DOHH2 (cell line): ENCODE results near the gene DCUN1D5.

ENCODE experiments used
- CTCF ChIP-seq: fragments of 200-600 bp; sonication (generic); IDR thresholded peaks from one replicate; pipeline ENCODE4 v1.5.1; 2014; ENCODE audit warnings: antibody characterized with exemption, mild to moderate bottlenecking, low read depth, low read length; ENCODE audit not compliant: poor library complexity, severe bottlenecking
- EZH2phosphoT487 ChIP-seq: fragments of 200-600 bp; sonication (generic); IDR thresholded peaks from 2 replicates; pipeline ENCODE4 v1.6.1; 2017; ENCODE audit warnings: borderline replicate concordance, mild to moderate bottlenecking, antibody characterized with exemption, low read length, moderate library complexity, mixed read lengths

GRCh38 chr11:103031834-103032233, 60.1 kb downstream of the DCUN1D5 start:
- no peak for TF ChIP-seq CTCF
- TF ChIP-seq EZH2phosphoT487: no peak
